PFSK-1 (cell line): Measurements from ENCODE around the gene RABL3.

Experiments used
- POLR2AphosphoS5 ChIP-seq: IDR thresholded peaks from 2 replicates; pipeline ENCODE4 v1.6.1; 2012; ENCODE audit warnings: low read depth, mild to moderate bottlenecking, control low read depth, low read length, moderate library complexity
- REST ChIP-seq, 2 experiments: IDR thresholded peaks; 2 replicates each; pipeline versions ENCODE4 v1.6.1 to v1.8.0; 2011 to 2012; ENCODE audit warnings: low read depth in 2 of 2, low read length in 2 of 2, control low read depth in 1 of 2, inconsistent platforms in 1 of 2, mild to moderate bottlenecking in 1 of 2, moderate library complexity in 1 of 2; ENCODE audit not compliant: insufficient read depth in 1 of 2
- SIN3A ChIP-seq: IDR thresholded peaks from 2 replicates; pipeline ENCODE4 v1.6.1; 2012; ENCODE audit warnings: mild to moderate bottlenecking, low read length, moderate library complexity, borderline replicate concordance; ENCODE audit not compliant: insufficient read depth
- TAF1 ChIP-seq: IDR thresholded peaks from 2 replicates; pipeline ENCODE4 v1.6.1; 2012; ENCODE audit warnings: low read length, control low read depth, borderline replicate concordance; ENCODE audit not compliant: insufficient read depth

- TF ChIP-seq REST (IDR thresholded peaks at IDR 0.05; ENCODE audit: insufficient read depth in 1 of 2, low read depth in 2 of 2, low read length in 2 of 2) (no peak), POLR2AphosphoS5 (no peak), TAF1 (no peak), SIN3A (no peak)
Observed at GRCh38 chr3:120772081-120772480, 29.8 kb upstream of the RABL3 start.
